AG10803 (cell line): ENCODE data around the gene ZNF396.
A peak's percentile ranks its signal among the peaks of the same experiment; 100 is the strongest.

Experiments used
- DNase-seq: peaks from one replicate; pipeline ENCODE4 v3.0.0; 2010; ENCODE audit warnings: low read depth
- H3K4me3 ChIP-seq: 2 replicates; pipeline ENCODE4 v1.5.1; 2011; ENCODE audit warnings: mild to moderate bottlenecking, low read length, control low read depth
- TF ChIP-seq, protein P1 (sequence below): conservative IDR thresholded peaks from 2 replicates; pipeline ENCODE4 v1.5.1; 2011; ENCODE audit warnings: mild to moderate bottlenecking, low read length, control low read depth, inconsistent platforms

The ZNF396 gene

DNA sequence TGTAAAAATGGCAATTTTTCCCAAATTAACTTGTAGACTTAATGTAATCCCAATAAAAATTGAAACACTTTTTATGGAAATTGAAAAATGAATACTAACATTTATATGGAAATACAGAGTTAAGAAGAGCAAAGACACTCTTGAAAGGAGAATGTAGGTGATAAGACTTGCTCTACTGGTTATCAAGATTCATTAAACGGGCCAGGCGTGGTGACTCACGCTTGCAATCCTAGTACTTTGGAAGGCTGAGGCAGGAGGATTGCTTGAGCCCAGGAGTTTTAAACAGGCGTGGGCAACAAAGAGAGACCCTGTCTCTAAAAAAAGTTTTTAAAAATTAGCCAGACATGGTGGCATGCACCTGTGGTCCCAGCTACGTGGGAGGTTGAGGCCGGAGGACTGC lies 29.5 kb upstream of the ZNF396 start:
- TF ChIP-seq, protein P1, sequence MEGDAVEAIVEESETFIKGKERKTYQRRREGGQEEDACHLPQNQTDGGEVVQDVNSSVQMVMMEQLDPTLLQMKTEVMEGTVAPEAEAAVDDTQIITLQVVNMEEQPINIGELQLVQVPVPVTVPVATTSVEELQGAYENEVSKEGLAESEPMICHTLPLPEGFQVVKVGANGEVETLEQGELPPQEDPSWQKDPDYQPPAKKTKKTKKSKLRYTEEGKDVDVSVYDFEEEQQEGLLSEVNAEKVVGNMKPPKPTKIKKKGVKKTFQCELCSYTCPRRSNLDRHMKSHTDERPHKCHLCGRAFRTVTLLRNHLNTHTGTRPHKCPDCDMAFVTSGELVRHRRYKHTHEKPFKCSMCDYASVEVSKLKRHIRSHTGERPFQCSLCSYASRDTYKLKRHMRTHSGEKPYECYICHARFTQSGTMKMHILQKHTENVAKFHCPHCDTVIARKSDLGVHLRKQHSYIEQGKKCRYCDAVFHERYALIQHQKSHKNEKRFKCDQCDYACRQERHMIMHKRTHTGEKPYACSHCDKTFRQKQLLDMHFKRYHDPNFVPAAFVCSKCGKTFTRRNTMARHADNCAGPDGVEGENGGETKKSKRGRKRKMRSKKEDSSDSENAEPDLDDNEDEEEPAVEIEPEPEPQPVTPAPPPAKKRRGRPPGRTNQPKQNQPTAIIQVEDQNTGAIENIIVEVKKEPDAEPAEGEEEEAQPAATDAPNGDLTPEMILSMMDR: no peak
- DNase-seq: no peak
- no peak overlapping the region for H3K4me3 ChIP-seq

DNA sequence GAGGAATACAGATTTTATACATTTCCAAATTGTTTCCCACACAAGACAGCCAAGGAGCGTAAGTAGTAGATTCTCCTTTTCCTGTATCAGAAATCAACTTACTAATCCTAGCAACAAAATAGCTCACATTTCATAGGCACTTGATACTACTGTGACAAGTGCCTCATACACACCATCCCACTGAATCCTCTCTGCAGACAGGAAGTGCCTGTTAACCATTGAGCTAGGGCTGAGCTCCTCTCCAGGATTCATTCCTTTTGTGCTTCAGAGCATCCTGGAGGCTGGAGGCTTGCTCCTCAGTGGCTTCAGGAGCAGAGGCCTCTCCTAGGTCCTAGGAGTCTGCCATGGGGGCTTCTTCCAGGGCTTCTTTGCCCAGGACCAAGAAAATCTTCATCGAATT lies 20.8 kb upstream of the ZNF396 start:
- TF ChIP-seq, protein P1: no peak
- DNase-seq: no peak
- H3K4me3 ChIP-seq: no peak overlapping the region

DNA sequence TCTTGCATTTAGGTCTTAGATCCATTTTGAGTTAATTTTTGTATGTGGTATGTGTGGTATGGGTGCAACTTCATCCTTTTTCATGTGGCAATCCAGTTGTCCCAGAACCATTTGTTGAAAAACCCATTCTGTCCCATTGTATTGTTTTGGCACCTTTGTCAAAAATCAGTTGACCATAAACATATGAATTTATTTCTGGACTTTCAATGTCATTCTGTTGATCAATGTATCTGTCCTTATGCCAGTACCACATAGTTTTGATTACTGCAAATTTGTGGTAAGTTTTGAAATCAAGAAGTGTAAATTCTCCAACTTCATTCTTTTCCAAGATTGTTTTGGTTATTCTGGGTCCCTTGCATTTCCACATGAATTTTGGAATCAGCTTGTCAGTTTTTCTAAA lies 16.6 kb upstream of the ZNF396 start:
- TF ChIP-seq, protein P1: no peak
- peak; percentile 66 for DNase-seq
- H3K4me3 ChIP-seq: no peak overlapping the region

DNA sequence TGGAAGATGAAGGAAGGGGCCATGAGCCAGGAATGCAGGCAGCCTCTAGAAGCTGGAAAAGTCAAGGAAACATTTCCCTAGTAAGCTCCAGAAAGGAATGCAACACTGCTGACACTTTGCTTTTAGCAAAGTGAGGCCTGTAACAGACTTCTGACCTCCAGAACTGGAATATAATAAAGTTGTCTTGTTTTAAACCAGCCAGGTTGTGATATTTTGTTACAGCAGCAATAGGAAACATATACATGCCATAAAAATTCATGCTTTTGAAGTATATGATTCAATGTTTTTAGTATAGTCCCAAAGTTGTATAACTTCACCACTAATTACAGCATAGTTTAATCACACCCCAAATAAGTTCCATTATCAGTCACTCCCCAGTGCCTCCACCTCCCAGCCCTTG lies 15.2 kb upstream of the ZNF396 start:
- no peak for DNase-seq
- TF ChIP-seq, protein P1: no peak
- no peak overlapping the region for H3K4me3 ChIP-seq

DNA sequence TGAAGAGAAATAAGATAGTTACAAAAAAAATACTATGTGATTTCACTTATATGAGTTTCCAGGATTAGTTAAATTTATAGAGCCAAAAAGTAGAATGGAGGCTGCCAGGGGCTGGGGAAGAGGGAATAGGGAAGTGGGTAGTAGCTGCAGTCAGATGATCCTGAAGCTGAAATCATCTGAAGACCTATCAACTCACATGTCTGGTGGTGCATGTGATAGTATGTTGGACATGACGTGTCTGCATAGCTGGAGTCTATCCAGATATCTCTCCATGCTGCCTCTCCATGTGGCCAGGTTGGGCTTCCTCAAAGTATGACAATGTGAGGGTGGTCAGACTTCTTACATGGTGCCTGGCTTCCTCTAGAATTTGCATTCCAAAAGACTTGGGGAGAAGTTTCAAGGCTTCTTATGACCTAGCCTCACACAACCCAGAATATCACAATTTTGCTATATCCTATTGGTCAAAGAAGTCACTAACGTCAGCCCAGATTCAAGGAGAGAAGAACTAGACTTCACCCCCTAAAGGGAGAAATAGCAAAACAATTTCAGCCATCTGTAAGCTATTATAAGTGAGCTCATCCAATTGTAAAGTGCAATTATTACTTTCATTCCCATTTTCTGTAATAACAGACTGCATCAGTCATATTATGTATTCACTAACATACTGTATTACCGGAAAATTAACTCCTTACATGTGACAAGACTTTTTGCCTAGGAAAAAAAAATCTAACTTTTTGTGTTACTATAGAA lies 14.0 kb upstream of the ZNF396 start:
- peak; percentile 40 for DNase-seq
- H3K4me3 ChIP-seq: no peak overlapping the region
- TF ChIP-seq, protein P1: no peak

DNA sequence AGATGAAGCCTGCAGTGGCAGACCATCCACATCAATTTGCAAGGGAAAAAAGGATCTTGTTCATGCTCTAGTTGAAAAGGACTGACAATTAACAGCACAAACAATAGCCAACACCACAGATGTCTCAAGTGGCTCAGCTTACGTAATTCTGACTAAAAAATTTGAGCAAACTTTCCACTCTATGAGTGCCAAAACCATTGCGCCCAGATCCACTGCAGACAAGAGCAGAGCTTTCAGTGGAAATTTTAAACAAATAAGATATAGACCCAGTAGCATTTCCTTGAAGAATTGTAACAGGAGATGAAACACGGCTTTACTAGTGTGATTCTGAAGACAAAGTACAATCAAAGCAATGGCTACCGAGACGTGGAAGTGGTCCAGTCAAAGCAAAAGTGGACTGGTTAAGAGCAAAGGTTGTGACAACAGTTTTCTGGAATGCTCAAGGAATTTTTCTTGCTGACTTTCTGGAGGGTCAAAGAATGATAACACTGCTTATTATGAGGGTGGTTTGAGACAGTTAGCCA lies 12.0 kb upstream of the ZNF396 start:
- TF ChIP-seq, protein P1: no peak
- H3K4me3 ChIP-seq: peak overlapping the region; percentile 26
- peak; percentile 81 for DNase-seq

DNA sequence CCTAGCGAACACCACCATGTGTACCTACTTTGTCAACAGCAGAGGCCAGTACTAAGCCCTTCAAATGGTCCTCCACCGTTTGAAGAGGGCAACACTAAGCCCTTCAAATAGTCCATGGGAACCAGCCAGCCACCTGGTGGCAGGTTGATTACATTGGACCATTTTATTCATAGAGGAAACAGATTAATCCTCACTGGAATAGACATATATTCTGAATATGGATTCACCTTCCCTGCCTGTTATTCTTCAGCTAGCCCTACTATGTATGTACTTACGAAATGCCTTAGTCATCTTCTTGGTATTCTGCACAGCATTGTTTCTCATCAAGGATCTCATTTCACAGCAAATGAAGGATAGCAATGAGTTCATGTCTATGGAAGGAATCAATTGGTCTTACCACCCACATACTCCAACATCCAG lies 10.0 kb upstream of the ZNF396 start:
- TF ChIP-seq, protein P1: peak; percentile 24; the same call in 1 of the 2 replicates
- peak; percentile 44 for DNase-seq
- no peak overlapping the region for H3K4me3 ChIP-seq
